AML-193 (cell line): ENCODE measurements around the gene PRKCG.
A peak's percentile ranks its signal among the peaks of the same experiment; 100 is the strongest.

Source experiments
- DNase-seq, 2 experiments: peaks; one replicate each; lab custom pipeline; 2025; lab: John Stamatoyannopoulos, UW

The PRKCG gene

GRCh38 chr19:53872762-53873161, 9.2 kb upstream of the PRKCG start:
- DNase-seq, result no peak

GRCh38 chr19:53873773-53874605, 8.0 kb upstream of the PRKCG start:
- DNase-seq, result no peak

GRCh38 chr19:53874606-53874990, 7.4 kb upstream of the PRKCG start:
- DNase-seq, result no peak

- no peak for DNase-seq
These were observed 6.2 kb upstream of the PRKCG start for GRCh38 chr19:53875602-53876325.

- DNase-seq, result no peak
These were observed 5.3 kb upstream of the PRKCG start for GRCh38 chr19:53876651-53877224.

- DNase-seq, result no peak
These were observed 4.6 kb upstream of the PRKCG start for GRCh38 chr19:53877361-53877766.

- DNase-seq, result no peak
These were observed 3.2 kb upstream of the PRKCG start for GRCh38 chr19:53878776-53879139.

GRCh38 chr19:53879140-53880081, 2.6 kb upstream of the PRKCG start:
- peak; percentile 47 to 52 for DNase-seq

- no peak for DNase-seq
These were observed 1.1 kb upstream of the PRKCG start for GRCh38 chr19:53880711-53881481.

GRCh38 chr19:53882391-53883050, 524 bp downstream of the PRKCG start:
- DNase-seq, result no peak

- no peak for DNase-seq
These were observed 1.2 kb downstream of the PRKCG start for GRCh38 chr19:53883231-53883661.

GRCh38 chr19:53883741-53884140, 1.7 kb downstream of the PRKCG start:
- no peak for DNase-seq

GRCh38 chr19:53884256-53884655, 2.3 kb downstream of the PRKCG start:
- no peak for DNase-seq

- DNase-seq, result no peak
These were observed 3.0 kb downstream of the PRKCG start for GRCh38 chr19:53885036-53885435.

- DNase-seq, result no peak
These were observed 10.4 kb downstream of the PRKCG start for GRCh38 chr19:53892301-53892980.

GRCh38 chr19:53892981-53893325, 11.0 kb downstream of the PRKCG start:
- no peak for DNase-seq

- no peak for DNase-seq
These were observed 12.7 kb downstream of the PRKCG start for GRCh38 chr19:53894707-53895106.

GRCh38 chr19:53896682-53897081, 14.7 kb downstream of the PRKCG start:
- DNase-seq, result no peak

GRCh38 chr19:53897459-53897858, 15.5 kb downstream of the PRKCG start:
- DNase-seq, result no peak

GRCh38 chr19:53898166-53898565, 16.2 kb downstream of the PRKCG start:
- DNase-seq, result no peak
